Psoas muscle (tissue), 8 donors: ENCODE data around the gene LACTB. TPM values are rescaled to one million over a fixed set of nuclear protein-coding genes. Genes with fewer than 3 reads are reported as not detected.

Experiments
- ATAC-seq, 4 donors: fragments of 200-7000 bp; cut with Tn5 transposase; one replicate each; pipeline ENCODE4 v1.9.1; 2020; ENCODE audit warnings: moderate library complexity in 3 of 4, mild to moderate bottlenecking in 2 of 4
- DNase-seq, 2 donors: peaks; one replicate each; pipeline ENCODE4 v3.0.0-alpha.2; 2020
- H3K27ac ChIP-seq: fragments of 200-600 bp; one replicate; pipeline ENCODE4 v1.8.0; 2022
- H3K27me3 ChIP-seq, 3 donors: fragments of 200-600 bp in 1 of 3; one replicate each; pipeline versions ENCODE4 v1.6.1 to v1.8.0; 2013 to 2022; ENCODE audit warnings: low read length in 2 of 3, mild to moderate bottlenecking in 2 of 3, moderate library complexity in 1 of 3; ENCODE audit not compliant: insufficient read depth in 3 of 3
- H3K36me3 ChIP-seq, 2 donors: fragments of 200-600 bp in 1 of 2; one replicate each; pipeline versions ENCODE4 v1.6.1 to v1.8.0; 2013 to 2022; ENCODE audit warnings: low read depth in 1 of 2, mild to moderate bottlenecking in 1 of 2, moderate library complexity in 1 of 2; ENCODE audit not compliant: insufficient read depth in 1 of 2
- H3K4me1 ChIP-seq: fragments of 200-600 bp; one replicate; pipeline ENCODE4 v1.8.0; 2022
- H3K4me3 ChIP-seq: fragments of 200-600 bp; one replicate; pipeline ENCODE4 v1.8.0; 2022; ENCODE audit warnings: mild to moderate bottlenecking
- H3K9me3 ChIP-seq: fragments of 200-600 bp; one replicate; pipeline ENCODE4 v1.8.0; 2022
- WGBS, 3 donors: extraction: QIAGEN DNeasy Blood & Tissue Kit; methylation state at CpG; one replicate each; pipeline versions ENCODE4 v1.1.6 to v1.1.7; 2013; 5-methylcytosine and 5-hydroxymethylcytosine counted together
- intact Hi-C, 2 donors: fragments of 100-400 bp; cut with DNase I; formaldehyde crosslinking; loops; one replicate each; pipeline versions ENCODE4 v1.11.0 to v1.14.2; 2022
- polyA plus RNA-seq, 3 donors: library from polyadenylated mRNA; stranded (reverse); fragments of 200-250 nt; gene quantifications; one replicate each; pipeline ENCODE4 v1.2.3, GENCODE V29; 2013
- total RNA-seq, 4 donors: library from RNA; stranded (reverse); fragmentation: NEBNext Ultra II Directional in 2 of 4; extraction: Animal tissue kit (Norgen Biotek cat#: 25700) in 2 of 4; gene quantifications; one replicate each; pipeline versions ENCODE4 v1.2.1 to v1.2.4, GENCODE V29; 2021 to 2023
- TF ChIP-seq, protein P1 (sequence below): fragments of 200-600 bp; IDR thresholded peaks from one replicate; pipeline ENCODE4 v1.8.0; 2022; ENCODE audit warnings: antibody characterized with exemption
- donor health status: healthy with polysubstance abuse.
- donor health status: DM: no; HTN: no; CAD: no; lungs with moderate emphysema.
- donor health status: Bipolar disorder and iron deficiency.
- donor health status: healthy.
- donor health status: DM: yes; HTN: yes; CAD: no.
- donor health status: DM: no; HTN: no; CAD: no.
- donor health status: DM: no; HTN: no; CAD: no.
- donor health status: DM: yes; HTN: yes; CAD: no.

The LACTB gene
- total and polyA plus RNA-seq, 7 donors: 23.0 to 44.6 (median 29.7) TPM

DNA sequence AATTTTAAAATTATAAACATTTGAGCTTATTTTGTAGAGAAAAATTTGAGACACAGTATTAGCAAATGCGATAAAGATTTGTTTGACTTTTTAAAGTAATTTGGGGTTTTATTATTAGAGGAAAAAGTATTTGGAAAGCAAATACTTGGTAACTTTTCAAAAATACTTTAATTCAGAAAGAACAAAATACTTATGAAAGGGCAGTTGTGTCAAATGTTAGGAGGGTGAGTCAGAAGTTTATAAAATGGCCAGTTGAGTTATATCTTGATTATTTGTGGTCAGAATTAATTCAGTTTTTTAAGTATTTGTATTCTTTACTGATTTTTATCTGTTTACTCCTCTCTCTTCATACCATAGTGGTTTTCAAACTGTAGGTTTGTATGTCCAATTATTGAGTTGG lies 12.1 kb downstream of the LACTB start:
- peaks cover 0 to 44% of the 10 kb centered on the region in 2 donors for H3K36me3 ChIP-seq
- DNase-seq: no peak
- TF ChIP-seq, protein P1, sequence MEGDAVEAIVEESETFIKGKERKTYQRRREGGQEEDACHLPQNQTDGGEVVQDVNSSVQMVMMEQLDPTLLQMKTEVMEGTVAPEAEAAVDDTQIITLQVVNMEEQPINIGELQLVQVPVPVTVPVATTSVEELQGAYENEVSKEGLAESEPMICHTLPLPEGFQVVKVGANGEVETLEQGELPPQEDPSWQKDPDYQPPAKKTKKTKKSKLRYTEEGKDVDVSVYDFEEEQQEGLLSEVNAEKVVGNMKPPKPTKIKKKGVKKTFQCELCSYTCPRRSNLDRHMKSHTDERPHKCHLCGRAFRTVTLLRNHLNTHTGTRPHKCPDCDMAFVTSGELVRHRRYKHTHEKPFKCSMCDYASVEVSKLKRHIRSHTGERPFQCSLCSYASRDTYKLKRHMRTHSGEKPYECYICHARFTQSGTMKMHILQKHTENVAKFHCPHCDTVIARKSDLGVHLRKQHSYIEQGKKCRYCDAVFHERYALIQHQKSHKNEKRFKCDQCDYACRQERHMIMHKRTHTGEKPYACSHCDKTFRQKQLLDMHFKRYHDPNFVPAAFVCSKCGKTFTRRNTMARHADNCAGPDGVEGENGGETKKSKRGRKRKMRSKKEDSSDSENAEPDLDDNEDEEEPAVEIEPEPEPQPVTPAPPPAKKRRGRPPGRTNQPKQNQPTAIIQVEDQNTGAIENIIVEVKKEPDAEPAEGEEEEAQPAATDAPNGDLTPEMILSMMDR: no peak
- intact Hi-C loops: no loop called here
- ATAC-seq: no peak
- H3K4me3 ChIP-seq: no peak overlapping the region
- 70 to 90% (median 73%) methylated on average over 1 of the region's 1 CpG for WGBS, 3 donors
- H3K27me3 ChIP-seq: no peaks in the 10 kb centered on the region
- H3K27ac ChIP-seq: no peak overlapping the region
- H3K4me1 ChIP-seq: no peaks in the 10 kb centered on the region
- no peaks in the 10 kb centered on the region for H3K9me3 ChIP-seq

DNA sequence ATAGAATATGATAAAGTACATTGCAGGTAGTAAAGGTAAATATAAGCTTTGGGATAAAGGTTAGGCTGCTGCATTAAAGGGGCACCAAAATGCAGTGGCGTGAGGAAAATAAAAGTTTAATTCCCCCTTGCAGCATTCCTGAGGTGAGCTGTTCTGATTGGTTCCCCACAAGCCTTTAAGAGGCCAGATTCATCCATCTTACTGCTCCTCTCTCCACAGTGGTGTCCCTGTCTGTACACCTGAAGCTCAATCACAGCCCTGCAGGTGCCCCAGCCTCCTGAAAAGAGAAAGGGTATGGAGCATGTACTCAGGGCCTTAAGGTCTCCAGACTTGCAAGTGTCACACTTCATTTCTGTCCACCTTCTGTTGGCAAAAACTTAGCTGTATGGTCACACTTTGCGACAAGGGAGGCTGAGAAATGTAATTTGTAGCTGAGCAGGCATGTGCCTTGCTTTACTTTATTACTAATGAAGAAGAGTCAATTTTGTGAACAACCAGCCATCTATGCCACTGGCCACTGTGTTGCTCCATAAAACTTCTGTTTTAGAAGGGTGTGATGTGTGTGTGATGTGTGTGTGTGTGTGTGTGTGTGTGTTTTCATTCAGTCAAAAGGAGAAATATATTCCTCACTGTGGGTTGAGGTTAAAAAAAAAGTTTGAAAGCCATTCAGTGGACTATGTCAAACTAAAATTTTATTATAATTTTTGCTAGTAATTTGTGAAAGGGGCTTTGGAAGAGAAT lies 12.8 kb downstream of the LACTB start:
- ATAC-seq: no peak
- WGBS, 3 donors: 90 to 98% (median 96%) methylated on average over 2 of the region's 2 CpGs

DNA sequence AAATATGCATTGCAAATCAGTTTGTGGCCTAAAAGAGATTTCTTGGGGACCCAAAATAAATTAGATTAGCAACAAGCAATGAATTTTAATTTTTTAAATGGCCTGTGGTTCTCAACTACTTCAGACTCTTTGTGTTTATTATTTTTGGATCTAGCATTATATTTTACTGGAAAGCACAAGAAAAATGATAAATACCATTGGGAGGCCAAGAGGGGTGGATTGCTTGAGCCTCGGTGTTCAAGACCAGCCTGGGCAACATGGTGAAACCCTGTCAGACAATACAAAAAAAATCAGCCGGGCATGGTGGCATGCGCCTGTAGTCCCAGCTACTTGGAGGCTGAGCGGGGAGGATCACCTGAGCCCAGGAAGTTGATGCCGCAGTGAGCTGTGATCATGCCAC lies 13.6 kb downstream of the LACTB start:
- Histone ChIP-seq H3K36me3 (peaks cover 0 to 29% of the 10 kb centered on the region in 2 donors), H3K27me3 (no peaks in the 10 kb centered on the region), H3K27ac (no peak overlapping the region), H3K4me3 (no peak overlapping the region), H3K4me1 (no peaks in the 10 kb centered on the region), H3K9me3 (no peaks in the 10 kb centered on the region)
- DNase-seq (no peak), ATAC-seq (no peak)
- intact Hi-C loops: no loop called here
- WGBS, 3 donors: 93 to 99% (median 96%) methylated on average over 5 of the region's 5 CpGs
- TF ChIP-seq, protein P1: no peak

More for the DNA sequence above, 12.8 kb downstream of the LACTB start:
- Histone ChIP-seq H3K4me3 (no peak overlapping the region), H3K36me3 (peaks cover 0 to 37% of the 10 kb centered on the region in 2 donors), H3K9me3 (no peaks in the 10 kb centered on the region), H3K27ac (no peak overlapping the region), H3K27me3 (no peaks in the 10 kb centered on the region), H3K4me1 (no peaks in the 10 kb centered on the region)
- intact Hi-C loops: no loop called here
- DNase-seq: no peak
- TF ChIP-seq, protein P1: no peak

DNA sequence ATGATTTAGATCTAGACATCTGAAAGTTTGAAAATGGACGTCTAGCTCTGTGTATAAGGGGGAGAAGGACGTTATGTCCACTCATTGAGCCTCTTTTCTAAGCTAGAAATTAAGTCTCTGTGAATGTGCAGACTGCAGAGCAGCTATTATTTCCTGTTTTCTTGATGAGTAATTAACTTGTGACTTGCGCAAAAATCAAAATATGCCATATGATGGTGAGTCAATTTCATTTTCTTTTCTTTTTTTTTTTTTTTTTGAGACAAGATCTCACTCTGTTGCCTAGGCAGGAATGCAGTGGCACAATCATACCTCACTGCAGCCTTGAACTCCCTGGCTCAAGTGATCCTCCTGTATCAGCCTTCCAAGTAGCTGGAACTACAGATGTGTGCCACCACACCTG lies 14.1 kb downstream of the LACTB start:
- Histone ChIP-seq H3K4me3 (no peak overlapping the region), H3K4me1 (no peaks in the 10 kb centered on the region), H3K27me3 (no peaks in the 10 kb centered on the region), H3K9me3 (no peaks in the 10 kb centered on the region), H3K36me3 (peaks cover 0 to 23% of the 10 kb centered on the region in 2 donors), H3K27ac (no peak overlapping the region)
- peak in 1 of 4 donors; percentile 30 for ATAC-seq
- TF ChIP-seq, protein P1: no peak
- no peak for DNase-seq
- 73 to 84% (median 81%) methylated on average over 3 of the region's 3 CpGs for WGBS, 3 donors
- intact Hi-C loops: no loop called here

DNA sequence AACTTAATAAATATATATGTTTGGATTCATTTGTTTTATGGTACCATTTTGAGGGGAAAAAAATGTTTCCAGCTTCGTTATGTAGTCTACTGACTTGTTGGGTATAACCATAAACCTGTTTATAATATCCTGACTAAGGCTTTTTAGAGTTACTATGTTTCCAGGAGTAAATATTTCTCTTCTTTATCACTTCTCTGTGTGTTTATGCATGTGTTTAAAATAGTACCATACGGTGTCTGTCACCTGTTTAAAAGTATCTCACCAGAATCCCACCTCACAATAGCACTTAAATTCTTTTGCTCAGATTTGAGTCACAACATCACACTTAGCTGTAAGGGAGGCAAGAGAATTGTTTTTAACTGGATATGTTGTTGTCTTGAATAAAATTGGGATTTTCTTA lies 15.1 kb downstream of the LACTB start:
- intact Hi-C loops: no loop called here
- Histone ChIP-seq H3K4me3 (no peak overlapping the region), H3K27me3 (no peaks in the 10 kb centered on the region), H3K27ac (no peak overlapping the region), H3K4me1 (no peaks in the 10 kb centered on the region), H3K9me3 (no peaks in the 10 kb centered on the region), H3K36me3 (peaks cover 0 to 23% of the 10 kb centered on the region in 2 donors)
- TF ChIP-seq, protein P1: no peak
- ATAC-seq: no peak
- 92 to 95% (median 94%) methylated on average over 2 of the region's 2 CpGs for WGBS, 3 donors
- DNase-seq: no peak
